ENCODE results near the gene MYOCD. TPM values are rescaled to one million over a fixed set of nuclear protein-coding genes. Genes with fewer than 3 reads are reported as not detected.

Gene MYOCD
- total and polyA plus RNA-seq, 2 experiments from 2014 or later: 2.2 to 8.4 TPM

DNA sequence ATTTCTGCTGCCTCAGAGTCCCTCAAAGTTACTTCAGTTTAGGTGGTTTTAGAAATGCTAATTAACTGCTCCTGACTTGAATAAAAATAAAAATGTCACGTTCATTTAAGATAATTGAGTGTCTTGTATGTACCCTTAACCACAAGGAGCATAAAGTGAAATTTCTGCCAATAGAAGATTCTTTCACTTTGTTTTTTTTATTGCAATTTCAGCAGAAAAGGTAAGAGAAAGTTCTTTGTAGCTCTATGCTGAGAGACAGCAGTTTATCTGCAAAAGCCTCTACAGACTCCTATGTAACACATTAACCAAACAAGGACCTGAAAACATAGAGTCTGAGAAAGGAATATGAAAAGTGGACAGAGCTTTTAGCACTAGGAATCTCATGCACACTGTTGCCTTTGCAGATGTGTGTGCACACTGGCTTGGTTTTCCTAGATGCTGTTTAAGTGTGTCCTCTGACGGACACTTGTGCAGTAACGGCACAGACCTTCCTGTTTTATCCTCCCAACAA, 135.2 kb downstream of the MYOCD start:
- TF ChIP-seq EZH2phosphoT487 (IDR thresholded peaks at IDR 0.05; ENCODE audit: low read depth, severe bottlenecking, unreplicated experiment): no peak
- TF ChIP-seq CTCF (IDR thresholded peaks at IDR 0.05; ENCODE audit: poor library complexity): no peak
- no peak for TF ChIP-seq EZH2 (IDR thresholded peaks at IDR 0.05; ENCODE audit: borderline replicate concordance)
- Histone ChIP-seq H3K4me2 (peak overlapping the region; percentile 59), H3K9me2 (replicated peaks; ENCODE audit: insufficient read depth) (no peaks in the 10 kb centered on the region), H3K36me3 (replicated peaks; ENCODE audit: insufficient read depth, low read depth) (no peaks in the 10 kb centered on the region), H3K79me2 (peaks cover 20% of the 10 kb centered on the region), H3K4me1 (ENCODE audit: insufficient read depth) (peaks cover 13% of the 10 kb centered on the region), H3K27me3 (no peaks in the 10 kb centered on the region), H3K27ac (no peak overlapping the region), H3K4me3 (no peak overlapping the region), H4K20me1 (ENCODE audit: insufficient read depth, poor library complexity, severe bottlenecking) (no peaks in the 10 kb centered on the region), H2AFZ (no peak overlapping the region), H3K9me3 (ENCODE audit: low read depth) (no peaks in the 10 kb centered on the region)
- DNase-seq (ENCODE audit: low spot score): no peak
- WGBS (ENCODE audit: low lambda C conversion rate, missing lambda C conversion rate): 61% methylated on average over 3 of the region's 3 CpGs

DNA sequence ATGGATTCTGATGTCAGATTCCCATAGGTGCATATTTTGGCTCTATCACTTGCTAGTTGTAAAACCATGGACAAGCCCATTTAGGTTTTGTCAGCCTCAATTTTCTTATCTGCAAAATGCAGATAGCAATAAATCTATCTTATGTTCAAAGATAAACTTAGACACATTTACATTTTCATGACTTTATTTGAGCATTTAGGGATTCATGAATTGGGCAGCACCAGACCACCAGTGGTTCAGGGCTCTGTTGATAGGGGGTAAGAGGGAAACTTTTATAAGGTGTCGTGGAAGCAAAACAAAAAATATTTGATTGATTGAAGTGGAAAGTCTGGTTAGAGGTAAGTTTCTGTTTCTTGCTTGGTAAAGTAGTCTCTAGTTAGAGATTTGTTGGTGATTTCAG, 140.9 kb downstream of the MYOCD start:
- Histone ChIP-seq H2AFZ (no peak overlapping the region), H3K4me1 (ENCODE audit: insufficient read depth) (peaks cover 2% of the 10 kb centered on the region), H3K9me2 (replicated peaks; ENCODE audit: insufficient read depth) (no peaks in the 10 kb centered on the region), H3K4me3 (no peak overlapping the region), H4K20me1 (ENCODE audit: insufficient read depth, poor library complexity, severe bottlenecking) (no peaks in the 10 kb centered on the region), H3K79me2 (no peaks in the 10 kb centered on the region), H3K4me2 (no peak overlapping the region), H3K27ac (no peak overlapping the region), H3K36me3 (replicated peaks; ENCODE audit: insufficient read depth, low read depth) (no peaks in the 10 kb centered on the region), H3K27me3 (no peaks in the 10 kb centered on the region), H3K9me3 (ENCODE audit: low read depth) (no peaks in the 10 kb centered on the region)
- TF ChIP-seq EZH2 (IDR thresholded peaks at IDR 0.05; ENCODE audit: borderline replicate concordance) (no peak), CTCF (IDR thresholded peaks at IDR 0.05; ENCODE audit: poor library complexity) (no peak), EZH2phosphoT487 (IDR thresholded peaks at IDR 0.05; ENCODE audit: low read depth, severe bottlenecking, unreplicated experiment) (no peak)
- no peak for DNase-seq (ENCODE audit: low spot score)
- WGBS (ENCODE audit: low lambda C conversion rate, missing lambda C conversion rate): 93% methylated on average over 1 of the region's 1 CpG

DNA sequence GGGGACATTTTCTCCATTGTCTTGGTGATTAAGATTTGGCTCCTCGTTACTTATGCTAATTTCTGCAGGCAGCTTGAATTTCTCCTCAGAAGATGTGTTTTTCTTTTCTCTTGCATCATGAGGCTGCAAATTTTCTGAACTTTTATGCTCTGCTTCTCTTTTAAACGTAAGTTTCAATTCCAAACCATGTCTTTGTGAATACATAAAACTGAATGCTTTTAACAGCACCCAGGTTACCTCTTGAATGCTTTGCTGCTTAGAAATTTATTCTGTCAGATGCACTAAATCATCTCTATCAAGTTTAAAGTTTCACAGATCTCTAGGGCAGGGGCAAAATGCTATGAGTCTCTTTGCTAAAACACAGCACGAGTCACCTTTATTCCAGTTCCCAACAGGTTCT, 143.0 kb downstream of the MYOCD start:
- Histone ChIP-seq H3K27ac (no peak overlapping the region), H3K36me3 (replicated peaks; ENCODE audit: insufficient read depth, low read depth) (no peaks in the 10 kb centered on the region), H2AFZ (no peak overlapping the region), H3K27me3 (no peaks in the 10 kb centered on the region), H4K20me1 (ENCODE audit: insufficient read depth, poor library complexity, severe bottlenecking) (no peaks in the 10 kb centered on the region), H3K9me2 (replicated peaks; ENCODE audit: insufficient read depth) (no peaks in the 10 kb centered on the region), H3K9me3 (ENCODE audit: low read depth) (no peaks in the 10 kb centered on the region), H3K79me2 (no peaks in the 10 kb centered on the region), H3K4me3 (no peak overlapping the region), H3K4me2 (no peak overlapping the region), H3K4me1 (ENCODE audit: insufficient read depth) (no peaks in the 10 kb centered on the region)
- no peak for TF ChIP-seq EZH2 (IDR thresholded peaks at IDR 0.05; ENCODE audit: borderline replicate concordance)
- TF ChIP-seq EZH2phosphoT487 (IDR thresholded peaks at IDR 0.05; ENCODE audit: low read depth, severe bottlenecking, unreplicated experiment): no peak
- TF ChIP-seq CTCF (IDR thresholded peaks at IDR 0.05; ENCODE audit: poor library complexity): no peak
- DNase-seq (ENCODE audit: low spot score): no peak
- WGBS (ENCODE audit: low lambda C conversion rate, missing lambda C conversion rate): 90% methylated on average over 3 of the region's 3 CpGs

DNA sequence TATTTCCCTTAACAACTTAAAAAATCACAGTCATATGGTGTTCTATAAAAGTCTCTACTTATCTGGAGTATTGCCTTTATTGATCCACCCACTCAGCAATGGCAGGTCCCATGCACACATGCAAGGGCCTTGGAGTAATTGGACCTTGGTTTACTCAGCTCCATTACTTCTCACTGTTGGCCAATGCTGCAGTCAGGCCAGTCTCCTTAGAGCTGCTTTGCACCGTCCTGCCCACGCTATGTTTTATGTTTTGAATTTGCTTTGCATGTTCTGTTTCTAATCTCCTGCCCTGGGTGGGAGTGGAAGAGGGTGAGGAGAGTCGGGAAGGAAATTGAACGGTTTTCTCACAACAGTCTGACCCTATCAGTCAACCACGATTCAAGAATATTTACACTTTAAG, 147.2 kb downstream of the MYOCD start:
- Histone ChIP-seq H3K4me1 (ENCODE audit: insufficient read depth) (no peaks in the 10 kb centered on the region), H3K27ac (no peak overlapping the region), H3K9me2 (replicated peaks; ENCODE audit: insufficient read depth) (no peaks in the 10 kb centered on the region), H2AFZ (no peak overlapping the region), H3K9me3 (ENCODE audit: low read depth) (peaks cover 4% of the 10 kb centered on the region), H3K4me3 (no peak overlapping the region), H3K36me3 (replicated peaks; ENCODE audit: insufficient read depth, low read depth) (no peaks in the 10 kb centered on the region), H3K4me2 (peak overlapping the region; percentile 9), H3K27me3 (no peaks in the 10 kb centered on the region), H4K20me1 (ENCODE audit: insufficient read depth, poor library complexity, severe bottlenecking) (no peaks in the 10 kb centered on the region), H3K79me2 (no peaks in the 10 kb centered on the region)
- no peak for DNase-seq (ENCODE audit: low spot score)
- TF ChIP-seq EZH2phosphoT487 (IDR thresholded peaks at IDR 0.05; ENCODE audit: low read depth, severe bottlenecking, unreplicated experiment) (no peak), EZH2 (IDR thresholded peaks at IDR 0.05; ENCODE audit: borderline replicate concordance) (no peak), CTCF (IDR thresholded peaks at IDR 0.05; ENCODE audit: poor library complexity) (no peak)
- WGBS (ENCODE audit: low lambda C conversion rate, missing lambda C conversion rate): 50% methylated on average over 5 of the region's 5 CpGs
